HEK293 (cell line): ENCODE results near the gene CREB5.

ENCODE experiments used
- CTCF ChIP-seq: fragments of 450-650 bp; formaldehyde crosslinking; IDR thresholded peaks from 2 replicates; pipeline ENCODE4 v1.5.1; 2016; ENCODE audit warnings: missing biosample characterization, missing genetic modification characterization
- GLIS2 ChIP-seq: fragments of 450-650 bp; formaldehyde crosslinking; IDR thresholded peaks from 2 replicates; pipeline ENCODE4 v1.5.1; 2016; ENCODE audit warnings: missing biosample characterization, missing genetic modification characterization
- ZNF302 ChIP-seq: fragments of 450-650 bp; formaldehyde crosslinking; IDR thresholded peaks from 2 replicates; pipeline ENCODE4 v1.5.1; 2016; ENCODE audit warnings: missing biosample characterization, missing genetic modification characterization, low read depth
- TF ChIP-seq, protein P1 (sequence below): fragments of 450-650 bp; IDR thresholded peaks from 2 replicates; pipeline ENCODE4 v1.5.1; 2018; ENCODE audit warnings: missing biosample characterization, missing genetic modification characterization

GRCh38 chr7:28704706-28705105 is 292.4 kb downstream of the CREB5 start:
- TF ChIP-seq ZNF302 (tag by site-specific recombination), result no peak
- no peak for TF ChIP-seq CTCF (tag by site-specific recombination)
- no peak for TF ChIP-seq GLIS2 (tag by site-specific recombination)
- TF ChIP-seq, protein P1, sequence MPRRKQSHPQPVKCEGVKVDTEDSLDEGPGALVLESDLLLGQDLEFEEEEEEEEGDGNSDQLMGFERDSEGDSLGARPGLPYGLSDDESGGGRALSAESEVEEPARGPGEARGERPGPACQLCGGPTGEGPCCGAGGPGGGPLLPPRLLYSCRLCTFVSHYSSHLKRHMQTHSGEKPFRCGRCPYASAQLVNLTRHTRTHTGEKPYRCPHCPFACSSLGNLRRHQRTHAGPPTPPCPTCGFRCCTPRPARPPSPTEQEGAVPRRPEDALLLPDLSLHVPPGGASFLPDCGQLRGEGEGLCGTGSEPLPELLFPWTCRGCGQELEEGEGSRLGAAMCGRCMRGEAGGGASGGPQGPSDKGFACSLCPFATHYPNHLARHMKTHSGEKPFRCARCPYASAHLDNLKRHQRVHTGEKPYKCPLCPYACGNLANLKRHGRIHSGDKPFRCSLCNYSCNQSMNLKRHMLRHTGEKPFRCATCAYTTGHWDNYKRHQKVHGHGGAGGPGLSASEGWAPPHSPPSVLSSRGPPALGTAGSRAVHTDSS (tag by site-specific recombination), result no peak
